GM12875 (cell line): ENCODE data around the gene OSMR.

Source experiments
- H3K4me3 ChIP-seq: one replicate; pipeline ENCODE4 v1.5.1; 2011; ENCODE audit warnings: low read depth, low read length, control low read depth
- TF ChIP-seq, protein P1 (sequence below): IDR thresholded peaks from 2 replicates; pipeline ENCODE4 v1.5.1; 2011; ENCODE audit warnings: low read depth, mild to moderate bottlenecking, control low read depth, inconsistent platforms, low read length, moderate library complexity, borderline replicate concordance; ENCODE audit not compliant: insufficient read depth

Gene OSMR

GRCh38 chr5:38871790-38872551, 26.2 kb downstream of the OSMR start:
- TF ChIP-seq, protein P1, sequence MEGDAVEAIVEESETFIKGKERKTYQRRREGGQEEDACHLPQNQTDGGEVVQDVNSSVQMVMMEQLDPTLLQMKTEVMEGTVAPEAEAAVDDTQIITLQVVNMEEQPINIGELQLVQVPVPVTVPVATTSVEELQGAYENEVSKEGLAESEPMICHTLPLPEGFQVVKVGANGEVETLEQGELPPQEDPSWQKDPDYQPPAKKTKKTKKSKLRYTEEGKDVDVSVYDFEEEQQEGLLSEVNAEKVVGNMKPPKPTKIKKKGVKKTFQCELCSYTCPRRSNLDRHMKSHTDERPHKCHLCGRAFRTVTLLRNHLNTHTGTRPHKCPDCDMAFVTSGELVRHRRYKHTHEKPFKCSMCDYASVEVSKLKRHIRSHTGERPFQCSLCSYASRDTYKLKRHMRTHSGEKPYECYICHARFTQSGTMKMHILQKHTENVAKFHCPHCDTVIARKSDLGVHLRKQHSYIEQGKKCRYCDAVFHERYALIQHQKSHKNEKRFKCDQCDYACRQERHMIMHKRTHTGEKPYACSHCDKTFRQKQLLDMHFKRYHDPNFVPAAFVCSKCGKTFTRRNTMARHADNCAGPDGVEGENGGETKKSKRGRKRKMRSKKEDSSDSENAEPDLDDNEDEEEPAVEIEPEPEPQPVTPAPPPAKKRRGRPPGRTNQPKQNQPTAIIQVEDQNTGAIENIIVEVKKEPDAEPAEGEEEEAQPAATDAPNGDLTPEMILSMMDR: no peak
- H3K4me3 ChIP-seq: no peak overlapping the region

DNA sequence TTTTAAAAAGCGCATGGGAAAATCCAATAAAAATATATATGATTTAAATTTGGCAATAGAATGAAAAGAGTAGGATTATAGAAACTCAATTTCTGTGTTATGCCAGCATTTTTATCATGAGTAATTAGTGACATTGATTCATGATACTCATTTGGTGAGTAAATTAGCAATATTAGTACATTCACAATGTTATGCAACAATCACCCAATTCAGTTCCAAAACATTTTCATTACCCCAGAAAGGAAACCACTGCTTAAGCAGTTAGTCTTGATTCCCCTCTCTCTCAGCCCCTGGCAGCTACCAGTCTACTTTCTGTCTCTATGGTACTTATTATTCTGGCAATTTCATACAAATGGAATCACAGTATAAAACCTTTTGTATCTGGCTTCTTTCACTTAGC, 27.0 kb downstream of the OSMR start:
- TF ChIP-seq, protein P1: no peak
- no peak overlapping the region for H3K4me3 ChIP-seq

DNA sequence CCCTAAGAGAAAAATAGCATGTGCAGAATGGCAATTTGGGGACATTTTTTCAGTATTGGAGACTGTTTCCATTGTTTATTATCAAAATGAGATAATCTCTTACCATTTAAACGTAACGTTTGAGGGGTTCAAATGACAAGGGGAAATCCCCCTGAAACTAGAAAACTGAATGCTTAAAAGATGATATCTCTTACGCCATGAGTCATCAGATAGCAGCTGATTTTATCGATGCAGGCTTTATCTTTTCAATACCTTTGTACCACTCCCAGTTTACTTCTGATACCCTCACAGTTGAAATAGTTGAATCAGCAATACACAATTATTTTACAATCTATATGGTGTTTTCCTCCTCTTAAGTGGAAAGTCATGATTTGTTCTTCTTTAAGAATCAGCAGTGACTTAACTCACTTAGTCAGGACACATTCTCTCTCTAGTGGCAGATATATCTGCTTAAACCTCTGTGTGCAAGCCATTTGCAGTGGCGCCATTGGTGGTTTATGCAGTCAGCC, 29.2 kb downstream of the OSMR start:
- TF ChIP-seq, protein P1: no peak
- H3K4me3 ChIP-seq: no peak overlapping the region

DNA sequence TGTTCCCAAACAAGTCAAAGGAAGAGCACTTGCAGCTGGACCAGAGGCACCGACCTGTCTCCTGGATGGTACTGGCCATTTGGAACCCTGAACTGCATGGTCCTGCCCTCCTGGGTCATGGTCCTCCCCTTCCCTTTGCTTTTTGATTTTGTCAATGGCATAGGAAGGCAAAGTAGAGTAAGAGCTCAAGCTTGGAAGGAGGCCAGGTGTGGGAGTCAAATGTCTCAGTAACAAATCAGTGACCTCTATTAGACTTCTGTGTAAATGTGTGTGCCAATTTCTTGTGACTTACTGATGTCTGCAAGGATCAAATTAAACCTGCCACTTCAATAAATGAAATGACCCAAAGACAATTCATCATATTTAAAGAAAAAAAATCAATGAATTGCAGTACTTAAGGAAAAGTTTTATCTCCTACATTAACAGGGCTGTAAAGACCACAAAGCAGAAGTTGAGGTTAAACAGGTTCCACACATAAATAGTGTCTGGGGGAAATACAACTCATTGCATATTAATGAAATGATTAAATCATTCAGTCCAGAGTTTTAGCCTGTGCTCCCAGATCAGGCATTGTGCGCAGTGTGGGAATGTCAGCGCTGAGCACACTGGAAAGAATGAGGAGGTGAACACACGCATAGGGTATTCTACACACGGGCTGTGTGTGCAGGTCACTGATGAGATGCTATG, 32.7 kb downstream of the OSMR start:
- no peak overlapping the region for H3K4me3 ChIP-seq
- TF ChIP-seq, protein P1: no peak

DNA sequence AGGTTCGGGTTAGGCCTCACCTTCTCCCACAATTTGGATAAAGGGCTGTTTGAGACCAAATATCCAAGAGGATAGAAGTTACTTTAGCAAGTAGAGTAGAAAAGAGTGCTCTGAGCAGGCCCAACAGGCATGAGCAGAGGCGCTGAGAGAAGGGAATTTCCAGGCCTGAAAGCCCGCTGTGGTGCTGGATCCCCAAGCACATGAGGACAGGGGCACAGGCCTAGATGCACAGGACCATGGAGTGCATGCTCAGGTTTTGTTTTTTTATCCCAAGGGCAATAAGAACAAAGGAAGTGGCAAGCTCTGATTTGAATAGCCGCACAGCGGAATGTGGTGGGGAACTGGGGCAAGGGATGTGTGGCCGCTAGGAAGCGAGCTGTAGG, 33.3 kb downstream of the OSMR start:
- H3K4me3 ChIP-seq: no peak overlapping the region
- TF ChIP-seq, protein P1: no peak

GRCh38 chr5:38883842-38884241, 38.0 kb downstream of the OSMR start:
- H3K4me3 ChIP-seq: no peak overlapping the region

More at GRCh38 chr5:38883842-38884241, 38.0 kb downstream of the OSMR start:
- TF ChIP-seq, protein P1: no peak
